ENCODE data around the gene EDEM2. TPM values are rescaled to one million over a fixed set of nuclear protein-coding genes. Genes with fewer than 3 reads are reported as not detected.

Gene EDEM2
- total and polyA plus RNA-seq, 2 of the 13 experiments (the other 11 are each of a cell fraction or from before 2014, with no cell fraction given), result 33.1 to 46.9 TPM

- TF ChIP-seq, protein P1, sequence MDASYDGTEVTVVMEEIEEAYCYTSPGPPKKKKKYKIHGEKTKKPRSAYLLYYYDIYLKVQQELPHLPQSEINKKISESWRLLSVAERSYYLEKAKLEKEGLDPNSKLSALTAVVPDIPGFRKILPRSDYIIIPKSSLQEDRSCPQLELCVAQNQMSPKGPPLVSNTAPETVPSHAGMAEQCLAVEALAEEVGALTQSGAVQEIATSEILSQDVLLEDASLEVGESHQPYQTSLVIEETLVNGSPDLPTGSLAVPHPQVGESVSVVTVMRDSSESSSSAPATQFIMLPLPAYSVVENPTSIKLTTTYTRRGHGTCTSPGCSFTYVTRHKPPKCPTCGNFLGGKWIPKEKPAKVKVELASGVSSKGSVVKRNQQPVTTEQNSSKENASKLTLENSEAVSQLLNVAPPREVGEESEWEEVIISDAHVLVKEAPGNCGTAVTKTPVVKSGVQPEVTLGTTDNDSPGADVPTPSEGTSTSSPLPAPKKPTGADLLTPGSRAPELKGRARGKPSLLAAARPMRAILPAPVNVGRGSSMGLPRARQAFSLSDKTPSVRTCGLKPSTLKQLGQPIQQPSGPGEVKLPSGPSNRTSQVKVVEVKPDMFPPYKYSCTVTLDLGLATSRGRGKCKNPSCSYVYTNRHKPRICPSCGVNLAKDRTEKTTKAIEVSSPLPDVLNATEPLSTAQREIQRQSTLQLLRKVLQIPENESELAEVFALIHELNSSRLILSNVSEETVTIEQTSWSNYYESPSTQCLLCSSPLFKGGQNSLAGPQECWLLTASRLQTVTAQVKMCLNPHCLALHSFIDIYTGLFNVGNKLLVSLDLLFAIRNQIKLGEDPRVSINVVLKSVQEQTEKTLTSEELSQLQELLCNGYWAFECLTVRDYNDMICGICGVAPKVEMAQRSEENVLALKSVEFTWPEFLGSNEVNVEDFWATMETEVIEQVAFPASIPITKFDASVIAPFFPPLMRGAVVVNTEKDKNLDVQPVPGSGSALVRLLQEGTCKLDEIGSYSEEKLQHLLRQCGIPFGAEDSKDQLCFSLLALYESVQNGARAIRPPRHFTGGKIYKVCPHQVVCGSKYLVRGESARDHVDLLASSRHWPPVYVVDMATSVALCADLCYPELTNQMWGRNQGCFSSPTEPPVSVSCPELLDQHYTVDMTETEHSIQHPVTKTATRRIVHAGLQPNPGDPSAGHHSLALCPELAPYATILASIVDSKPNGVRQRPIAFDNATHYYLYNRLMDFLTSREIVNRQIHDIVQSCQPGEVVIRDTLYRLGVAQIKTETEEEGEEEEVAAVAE (CRISPR knock-in tag; IDR thresholded peaks at IDR 0.05; ENCODE audit: borderline replicate concordance), result no peak
- TF ChIP-seq ZBTB3 (CRISPR knock-in tag; IDR thresholded peaks at IDR 0.05; ENCODE audit: borderline replicate concordance, low read depth) (peak; percentile 16; the same call in 1 of the 2 replicates), RNF219 (CRISPR knock-in tag; IDR thresholded peaks at IDR 0.05) (no peak), ZBTB46 (CRISPR knock-in tag; IDR thresholded peaks at IDR 0.05; ENCODE audit: borderline replicate concordance) (no peak), ZNF10 (CRISPR knock-in tag; IDR thresholded peaks at IDR 0.05; ENCODE audit: borderline replicate concordance, low read depth) (no peak), HOXA3 (CRISPR knock-in tag; IDR thresholded peaks at IDR 0.05) (no peak), ZSCAN31 (CRISPR knock-in tag; IDR thresholded peaks at IDR 0.05; ENCODE audit: low read depth) (no peak), GATAD1 (CRISPR knock-in tag; IDR thresholded peaks at IDR 0.05) (no peak), ZNF589 (CRISPR knock-in tag; conservative IDR thresholded peaks at IDR 0.05) (peak; percentile 82; the same call in 1 of the 2 replicates), AHR (CRISPR knock-in tag; IDR thresholded peaks at IDR 0.05) (no peak), SIX1 (CRISPR knock-in tag; IDR thresholded peaks at IDR 0.05; ENCODE audit: borderline replicate concordance) (no peak), ZNF282 (IDR thresholded peaks at IDR 0.05; ENCODE audit: partially characterized antibody) (no peak), PAWR (CRISPR knock-in tag; IDR thresholded peaks at IDR 0.05; ENCODE audit: borderline replicate concordance) (0 out of 2 replicates have a peak, but pooled peaks have one; percentile 17)
- TF ChIP-seq, protein P2, sequence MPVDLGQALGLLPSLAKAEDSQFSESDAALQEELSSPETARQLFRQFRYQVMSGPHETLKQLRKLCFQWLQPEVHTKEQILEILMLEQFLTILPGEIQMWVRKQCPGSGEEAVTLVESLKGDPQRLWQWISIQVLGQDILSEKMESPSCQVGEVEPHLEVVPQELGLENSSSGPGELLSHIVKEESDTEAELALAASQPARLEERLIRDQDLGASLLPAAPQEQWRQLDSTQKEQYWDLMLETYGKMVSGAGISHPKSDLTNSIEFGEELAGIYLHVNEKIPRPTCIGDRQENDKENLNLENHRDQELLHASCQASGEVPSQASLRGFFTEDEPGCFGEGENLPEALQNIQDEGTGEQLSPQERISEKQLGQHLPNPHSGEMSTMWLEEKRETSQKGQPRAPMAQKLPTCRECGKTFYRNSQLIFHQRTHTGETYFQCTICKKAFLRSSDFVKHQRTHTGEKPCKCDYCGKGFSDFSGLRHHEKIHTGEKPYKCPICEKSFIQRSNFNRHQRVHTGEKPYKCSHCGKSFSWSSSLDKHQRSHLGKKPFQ (CRISPR knock-in tag; IDR thresholded peaks at IDR 0.05; ENCODE audit: insufficient replicate concordance), result no peak
- TF ChIP-seq, protein P3, sequence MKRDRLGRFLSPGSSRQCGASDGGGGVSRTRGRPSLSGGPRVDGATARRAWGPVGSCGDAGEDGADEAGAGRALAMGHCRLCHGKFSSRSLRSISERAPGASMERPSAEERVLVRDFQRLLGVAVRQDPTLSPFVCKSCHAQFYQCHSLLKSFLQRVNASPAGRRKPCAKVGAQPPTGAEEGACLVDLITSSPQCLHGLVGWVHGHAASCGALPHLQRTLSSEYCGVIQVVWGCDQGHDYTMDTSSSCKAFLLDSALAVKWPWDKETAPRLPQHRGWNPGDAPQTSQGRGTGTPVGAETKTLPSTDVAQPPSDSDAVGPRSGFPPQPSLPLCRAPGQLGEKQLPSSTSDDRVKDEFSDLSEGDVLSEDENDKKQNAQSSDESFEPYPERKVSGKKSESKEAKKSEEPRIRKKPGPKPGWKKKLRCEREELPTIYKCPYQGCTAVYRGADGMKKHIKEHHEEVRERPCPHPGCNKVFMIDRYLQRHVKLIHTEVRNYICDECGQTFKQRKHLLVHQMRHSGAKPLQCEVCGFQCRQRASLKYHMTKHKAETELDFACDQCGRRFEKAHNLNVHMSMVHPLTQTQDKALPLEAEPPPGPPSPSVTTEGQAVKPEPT (CRISPR knock-in tag; IDR thresholded peaks at IDR 0.05; ENCODE audit: low read depth), result no peak
These were observed 53.8 kb downstream of the EDEM2 start (continued) for GRCh38 chr20:35093267-35093884.

Measured in HepG2 (cell line).